B cell (primary cell): ENCODE data around the gene DOHH.

Source experiments
- EZH2 ChIP-seq: IDR thresholded peaks from 2 replicates; pipeline ENCODE4 v1.6.1; 2012; ENCODE audit warnings: borderline replicate concordance, low read depth, mild to moderate bottlenecking, moderate library complexity, low read length; ENCODE audit not compliant: insufficient read depth, poor library complexity, severe bottlenecking
- TF ChIP-seq, protein P1 (sequence below): fragments of 200-600 bp; IDR thresholded peaks from one replicate; pipeline ENCODE4 v1.8.0; 2022; ENCODE audit warnings: antibody characterized with exemption, mild to moderate bottlenecking

DNA sequence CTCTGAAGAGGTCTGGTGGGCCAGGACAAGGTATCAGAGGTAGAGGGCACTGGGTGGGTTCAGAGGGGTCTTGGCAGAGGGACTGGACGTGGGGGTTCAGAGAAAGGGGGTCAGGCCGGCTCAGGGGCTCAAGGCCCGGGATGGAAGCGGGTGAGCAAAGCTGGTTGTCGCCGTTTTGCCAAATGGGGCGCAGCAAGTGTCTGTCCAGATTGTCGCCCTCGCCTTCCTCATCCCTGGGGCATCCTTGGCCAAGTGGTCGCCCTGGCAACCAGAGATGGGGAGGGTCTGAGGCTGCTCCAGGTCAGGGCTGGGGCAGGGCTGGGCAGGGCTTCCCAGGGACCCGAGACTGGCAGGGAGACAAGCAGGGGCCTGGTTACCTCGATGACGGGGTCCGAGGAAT is 6.8 kb downstream of the DOHH start:
- TF ChIP-seq, protein P1, sequence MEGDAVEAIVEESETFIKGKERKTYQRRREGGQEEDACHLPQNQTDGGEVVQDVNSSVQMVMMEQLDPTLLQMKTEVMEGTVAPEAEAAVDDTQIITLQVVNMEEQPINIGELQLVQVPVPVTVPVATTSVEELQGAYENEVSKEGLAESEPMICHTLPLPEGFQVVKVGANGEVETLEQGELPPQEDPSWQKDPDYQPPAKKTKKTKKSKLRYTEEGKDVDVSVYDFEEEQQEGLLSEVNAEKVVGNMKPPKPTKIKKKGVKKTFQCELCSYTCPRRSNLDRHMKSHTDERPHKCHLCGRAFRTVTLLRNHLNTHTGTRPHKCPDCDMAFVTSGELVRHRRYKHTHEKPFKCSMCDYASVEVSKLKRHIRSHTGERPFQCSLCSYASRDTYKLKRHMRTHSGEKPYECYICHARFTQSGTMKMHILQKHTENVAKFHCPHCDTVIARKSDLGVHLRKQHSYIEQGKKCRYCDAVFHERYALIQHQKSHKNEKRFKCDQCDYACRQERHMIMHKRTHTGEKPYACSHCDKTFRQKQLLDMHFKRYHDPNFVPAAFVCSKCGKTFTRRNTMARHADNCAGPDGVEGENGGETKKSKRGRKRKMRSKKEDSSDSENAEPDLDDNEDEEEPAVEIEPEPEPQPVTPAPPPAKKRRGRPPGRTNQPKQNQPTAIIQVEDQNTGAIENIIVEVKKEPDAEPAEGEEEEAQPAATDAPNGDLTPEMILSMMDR, result no peak
- TF ChIP-seq EZH2, result no peak
